Neural cell (in vitro differentiated cells): ENCODE measurements around the gene ZNF445.

ENCODE experiments used
- EP300 ChIP-seq: fragments of 450-650 bp; conservative IDR thresholded peaks from 2 replicates; pipeline ENCODE4 v1.6.1; 2014; ENCODE audit warnings: antibody characterized with exemption, mild to moderate bottlenecking, moderate library complexity; ENCODE audit not compliant: poor library complexity, severe bottlenecking
- EZH2 ChIP-seq: fragments of 200-600, 300-800 bp; shearing (Covaris generic), sonication (generic); IDR thresholded peaks from 2 replicates; pipeline ENCODE4 v1.6.1; 2014; ENCODE audit warnings: antibody characterized with exemption, low read length, borderline replicate concordance, mild to moderate bottlenecking; ENCODE audit not compliant: insufficient read depth, poor library complexity, severe bottlenecking
- MXI1 ChIP-seq: fragments of 450-650 bp; conservative IDR thresholded peaks from 2 replicates; pipeline ENCODE4 v1.6.1; 2014; ENCODE audit warnings: antibody characterized with exemption, mild to moderate bottlenecking; ENCODE audit not compliant: poor library complexity, severe bottlenecking
- POLR2AphosphoS5 ChIP-seq: IDR thresholded peaks from 2 replicates; pipeline ENCODE4 v1.6.1; 2012
- SMC3 ChIP-seq: fragments of 450-650 bp; conservative IDR thresholded peaks from 2 replicates; pipeline ENCODE4 v1.6.1; 2014; ENCODE audit warnings: antibody characterized with exemption, mild to moderate bottlenecking, moderate library complexity; ENCODE audit not compliant: poor library complexity
- TF ChIP-seq, protein P1 (sequence below): fragments of 450-650 bp; IDR thresholded peaks from 2 replicates; pipeline ENCODE4 v1.5.1; 2014; ENCODE audit warnings: antibody characterized with exemption, mild to moderate bottlenecking, moderate library complexity; ENCODE audit not compliant: poor library complexity, severe bottlenecking
- TF ChIP-seq, protein P2 (sequence below): IDR thresholded peaks from 2 replicates; pipeline ENCODE4 v1.6.1; 2012; ENCODE audit warnings: borderline replicate concordance

DNA sequence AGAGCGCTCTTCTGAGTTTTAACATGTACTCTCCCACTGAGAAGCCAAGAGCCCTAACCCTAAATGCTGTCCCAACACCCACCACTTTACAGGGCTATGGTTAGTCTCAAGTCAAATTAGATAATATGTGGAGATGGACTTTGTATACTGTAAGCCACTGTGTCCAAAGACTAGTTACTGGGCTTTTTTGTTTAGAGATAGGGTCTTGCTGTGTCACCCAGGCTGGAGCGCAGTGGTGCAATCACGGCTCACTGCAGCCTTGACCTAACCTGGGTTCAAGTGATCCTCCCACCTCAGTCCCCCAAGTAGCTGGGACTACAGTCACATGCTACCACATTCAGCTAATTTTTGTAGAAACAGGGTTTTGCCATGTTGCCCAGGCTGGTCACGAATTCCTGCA is 23.2 kb downstream of the ZNF445 start:
- TF ChIP-seq POLR2AphosphoS5 (no peak), EP300 (no peak), MXI1 (no peak), EZH2 (no peak), SMC3 (no peak)
- TF ChIP-seq, protein P1, sequence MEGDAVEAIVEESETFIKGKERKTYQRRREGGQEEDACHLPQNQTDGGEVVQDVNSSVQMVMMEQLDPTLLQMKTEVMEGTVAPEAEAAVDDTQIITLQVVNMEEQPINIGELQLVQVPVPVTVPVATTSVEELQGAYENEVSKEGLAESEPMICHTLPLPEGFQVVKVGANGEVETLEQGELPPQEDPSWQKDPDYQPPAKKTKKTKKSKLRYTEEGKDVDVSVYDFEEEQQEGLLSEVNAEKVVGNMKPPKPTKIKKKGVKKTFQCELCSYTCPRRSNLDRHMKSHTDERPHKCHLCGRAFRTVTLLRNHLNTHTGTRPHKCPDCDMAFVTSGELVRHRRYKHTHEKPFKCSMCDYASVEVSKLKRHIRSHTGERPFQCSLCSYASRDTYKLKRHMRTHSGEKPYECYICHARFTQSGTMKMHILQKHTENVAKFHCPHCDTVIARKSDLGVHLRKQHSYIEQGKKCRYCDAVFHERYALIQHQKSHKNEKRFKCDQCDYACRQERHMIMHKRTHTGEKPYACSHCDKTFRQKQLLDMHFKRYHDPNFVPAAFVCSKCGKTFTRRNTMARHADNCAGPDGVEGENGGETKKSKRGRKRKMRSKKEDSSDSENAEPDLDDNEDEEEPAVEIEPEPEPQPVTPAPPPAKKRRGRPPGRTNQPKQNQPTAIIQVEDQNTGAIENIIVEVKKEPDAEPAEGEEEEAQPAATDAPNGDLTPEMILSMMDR = no peak
- TF ChIP-seq, protein P2, sequence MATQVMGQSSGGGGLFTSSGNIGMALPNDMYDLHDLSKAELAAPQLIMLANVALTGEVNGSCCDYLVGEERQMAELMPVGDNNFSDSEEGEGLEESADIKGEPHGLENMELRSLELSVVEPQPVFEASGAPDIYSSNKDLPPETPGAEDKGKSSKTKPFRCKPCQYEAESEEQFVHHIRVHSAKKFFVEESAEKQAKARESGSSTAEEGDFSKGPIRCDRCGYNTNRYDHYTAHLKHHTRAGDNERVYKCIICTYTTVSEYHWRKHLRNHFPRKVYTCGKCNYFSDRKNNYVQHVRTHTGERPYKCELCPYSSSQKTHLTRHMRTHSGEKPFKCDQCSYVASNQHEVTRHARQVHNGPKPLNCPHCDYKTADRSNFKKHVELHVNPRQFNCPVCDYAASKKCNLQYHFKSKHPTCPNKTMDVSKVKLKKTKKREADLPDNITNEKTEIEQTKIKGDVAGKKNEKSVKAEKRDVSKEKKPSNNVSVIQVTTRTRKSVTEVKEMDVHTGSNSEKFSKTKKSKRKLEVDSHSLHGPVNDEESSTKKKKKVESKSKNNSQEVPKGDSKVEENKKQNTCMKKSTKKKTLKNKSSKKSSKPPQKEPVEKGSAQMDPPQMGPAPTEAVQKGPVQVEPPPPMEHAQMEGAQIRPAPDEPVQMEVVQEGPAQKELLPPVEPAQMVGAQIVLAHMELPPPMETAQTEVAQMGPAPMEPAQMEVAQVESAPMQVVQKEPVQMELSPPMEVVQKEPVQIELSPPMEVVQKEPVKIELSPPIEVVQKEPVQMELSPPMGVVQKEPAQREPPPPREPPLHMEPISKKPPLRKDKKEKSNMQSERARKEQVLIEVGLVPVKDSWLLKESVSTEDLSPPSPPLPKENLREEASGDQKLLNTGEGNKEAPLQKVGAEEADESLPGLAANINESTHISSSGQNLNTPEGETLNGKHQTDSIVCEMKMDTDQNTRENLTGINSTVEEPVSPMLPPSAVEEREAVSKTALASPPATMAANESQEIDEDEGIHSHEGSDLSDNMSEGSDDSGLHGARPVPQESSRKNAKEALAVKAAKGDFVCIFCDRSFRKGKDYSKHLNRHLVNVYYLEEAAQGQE = no peak
